HG03196 (cell line): ENCODE measurements around the gene ERN1.
"Not testable (repeated sequence)": the region's sequence is repeated elsewhere in the genome, so short reads cannot be mapped to it uniquely, and the experiment has no call there.

Experiments used
- ATAC-seq: cut with Tn5 transposase; IDR thresholded peaks from one replicate; pipeline ENCODE4 v1.9.1; 2021; ENCODE audit not compliant: unreplicated experiment

ERN1 gene

DNA sequence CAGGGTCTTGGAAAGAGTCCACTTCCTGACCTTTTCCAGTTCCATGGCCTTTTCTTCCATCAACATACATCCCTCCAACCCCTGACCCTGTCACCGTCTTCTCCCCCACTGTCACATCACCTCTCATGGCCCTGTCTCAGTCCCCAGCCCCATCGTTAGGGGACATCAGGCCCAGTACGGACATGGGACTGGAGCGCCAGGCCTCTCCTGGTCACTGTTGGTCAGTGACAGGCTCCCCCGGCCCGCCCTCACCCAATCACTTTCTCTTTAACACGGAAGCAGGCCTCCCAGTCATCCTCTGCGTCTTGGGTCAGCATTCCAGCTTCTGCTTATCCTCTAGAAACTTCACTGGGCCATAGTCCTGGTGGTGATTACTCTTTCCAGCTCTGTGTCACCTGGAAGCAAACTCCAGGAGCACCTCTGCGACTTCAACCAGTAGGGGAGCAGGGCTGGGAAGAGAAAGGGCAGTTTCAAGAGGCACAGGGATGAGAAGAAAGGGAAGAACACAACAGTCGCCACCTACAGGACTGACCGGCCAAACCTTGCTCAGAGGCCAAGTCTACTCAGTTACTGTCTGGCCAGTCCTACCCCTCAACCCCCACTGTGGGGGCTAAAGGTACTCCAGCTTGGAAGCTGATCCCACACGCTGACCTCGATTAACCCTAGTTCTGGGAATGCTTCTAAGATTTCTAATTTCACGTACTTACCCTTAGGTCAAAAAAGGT lies 93.6 kb downstream of the ERN1 start:
- no peak for ATAC-seq

- ATAC-seq = no peak
Observed at GRCh38 chr17:64032081-64032480, 97.9 kb downstream of the ERN1 start.

DNA sequence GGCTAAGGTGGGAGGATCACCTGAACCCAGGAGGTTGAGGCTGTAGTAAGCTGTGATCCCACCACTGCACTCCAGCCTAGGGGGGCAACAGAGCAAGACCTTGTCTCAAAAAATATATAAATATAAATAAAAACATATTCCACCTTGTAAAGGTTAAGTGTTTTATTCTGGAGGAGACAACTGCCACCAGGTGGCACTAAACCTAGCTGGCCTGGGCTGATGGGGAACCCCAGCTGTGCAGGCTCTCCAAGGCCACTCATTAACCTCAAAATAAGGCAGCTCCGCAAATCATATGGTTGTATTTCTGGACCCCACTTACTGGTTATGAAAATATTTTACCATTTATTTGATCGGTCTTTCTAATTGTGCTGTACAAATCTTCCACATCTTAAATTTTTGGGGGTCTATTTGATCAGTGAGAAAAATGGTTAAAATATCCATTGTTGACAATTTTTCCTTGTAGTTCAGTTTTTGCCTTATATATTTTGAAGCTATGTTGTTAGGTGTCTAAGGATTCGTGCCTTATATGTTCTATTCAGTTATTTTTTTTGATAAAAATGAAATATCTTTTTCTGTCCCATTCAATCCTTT lies 101.0 kb downstream of the ERN1 start:
- no peak for ATAC-seq

DNA sequence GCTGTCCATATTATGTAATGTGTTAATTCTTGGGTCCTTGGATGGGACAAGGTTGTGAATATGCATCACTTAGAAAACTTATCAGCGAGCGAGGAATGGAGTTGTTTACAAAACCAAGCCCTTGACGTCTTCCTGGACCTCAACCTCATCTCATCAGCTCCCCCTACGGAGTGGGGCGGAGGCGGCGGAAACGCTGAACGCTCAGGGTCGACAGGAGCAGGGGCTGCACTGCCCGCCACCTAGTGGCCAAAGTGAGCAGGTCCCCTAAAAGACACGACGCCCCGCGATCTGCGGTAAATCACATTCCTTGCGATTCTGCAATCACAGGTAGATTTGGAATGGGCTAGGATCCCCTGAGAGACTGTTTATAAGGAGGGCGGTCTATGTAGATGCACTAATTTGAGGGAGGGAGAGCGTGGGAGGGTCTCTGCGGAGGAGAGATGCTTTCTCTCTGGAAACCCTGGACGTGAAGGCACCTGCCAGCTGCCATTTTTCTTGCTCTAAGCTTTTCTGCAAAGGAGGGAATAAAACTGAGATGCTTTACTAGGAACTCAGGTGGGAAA lies 104.1 kb downstream of the ERN1 start:
- no peak for ATAC-seq

GRCh38 chr17:64024781-64025731 lies 104.9 kb downstream of the ERN1 start:
- no peak for ATAC-seq

- ATAC-seq = no peak
Observed at GRCh38 chr17:64024215-64024654, 105.7 kb downstream of the ERN1 start.

DNA sequence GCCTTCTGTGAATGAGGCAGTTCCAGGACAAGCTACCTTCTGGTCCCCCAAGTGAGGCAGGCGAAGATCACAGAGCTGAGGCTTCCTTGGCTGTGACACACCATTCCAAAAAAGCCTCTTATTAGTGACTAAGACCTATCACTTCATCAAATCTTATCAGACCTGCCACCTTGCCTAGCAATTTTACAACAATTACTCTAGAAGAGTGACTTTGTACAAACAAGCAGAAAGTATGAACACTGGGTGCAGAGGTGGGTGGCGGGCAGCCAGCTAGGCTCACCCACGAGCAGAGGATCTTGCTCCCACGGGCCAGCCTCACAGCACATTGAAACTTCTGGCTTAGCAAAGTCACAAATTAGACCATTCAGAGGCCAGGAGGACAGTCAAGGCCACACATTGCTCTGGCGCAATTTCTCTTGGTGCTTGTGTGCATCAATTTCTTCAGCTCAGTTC lies 107.3 kb downstream of the ERN1 start:
- ATAC-seq = no peak

DNA sequence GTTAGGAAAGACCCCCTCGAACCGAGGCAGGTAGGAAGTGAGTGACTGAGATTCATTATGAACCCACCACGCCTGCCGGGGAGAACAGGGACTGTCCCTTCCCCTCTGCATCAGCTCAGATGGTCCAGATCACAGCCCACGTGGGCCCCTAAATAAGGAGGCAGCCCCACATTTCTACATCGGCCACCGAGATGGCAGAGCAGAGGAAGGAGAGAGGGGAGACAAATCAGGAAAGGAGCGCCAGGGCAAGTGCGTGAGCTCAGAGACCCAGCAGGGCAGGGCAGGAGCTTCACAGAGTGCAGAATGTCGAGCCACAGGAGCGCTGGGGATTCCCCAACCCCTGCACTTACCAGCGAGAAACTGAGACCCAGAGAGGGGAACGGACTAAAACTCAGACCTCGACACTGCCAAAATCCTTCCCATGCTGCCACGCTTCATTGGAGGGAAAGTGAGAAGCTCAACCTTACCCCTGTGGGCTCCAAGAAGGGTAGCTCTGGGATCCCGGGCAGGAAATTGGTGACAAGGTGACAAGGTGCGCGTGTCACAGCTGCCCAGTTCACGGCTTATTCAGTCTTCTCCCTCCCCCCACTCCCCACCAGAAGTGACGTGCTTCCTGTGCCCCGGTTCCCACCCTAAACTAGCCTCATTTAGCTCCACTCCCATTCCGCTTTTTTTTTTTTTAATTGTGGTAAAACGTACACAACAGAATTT lies 109.7 kb downstream of the ERN1 start, which contains the start of gene ICAM2:
Gene ICAM2 (minus strand): TSS at position 578 of the 711 bp plus-strand sequence. CDS start 13,942 bp downstream, outside the sequence.
- peak; percentile 61 for ATAC-seq

GRCh38 chr17:64019551-64019961 lies 110.4 kb downstream of the ERN1 start:
- ATAC-seq = not testable (repeated sequence)

- no peak for ATAC-seq
Observed at GRCh38 chr17:64017381-64017980, 112.5 kb downstream of the ERN1 start.

DNA sequence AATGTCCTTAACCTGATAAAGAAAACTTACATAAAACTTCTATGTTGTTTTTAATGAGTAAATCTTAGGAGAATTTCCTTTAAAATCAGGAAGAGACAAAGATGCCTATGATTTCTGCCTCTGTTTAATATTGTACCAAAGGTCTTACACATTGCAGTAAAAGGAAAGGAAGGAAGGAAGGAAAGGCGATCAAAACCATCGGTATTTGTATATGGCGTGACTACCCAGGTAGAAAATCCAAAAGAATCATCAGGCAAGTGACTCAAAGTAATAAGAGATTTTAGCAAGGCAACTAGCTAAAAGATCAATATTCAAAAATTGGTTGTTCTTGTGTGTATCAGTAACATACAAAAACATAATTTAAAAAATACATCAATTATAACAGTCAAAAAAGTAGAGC lies 113.0 kb downstream of the ERN1 start:
- no peak for ATAC-seq

- no peak for ATAC-seq
Observed at GRCh38 chr17:64016231-64016784, 113.6 kb downstream of the ERN1 start.

DNA sequence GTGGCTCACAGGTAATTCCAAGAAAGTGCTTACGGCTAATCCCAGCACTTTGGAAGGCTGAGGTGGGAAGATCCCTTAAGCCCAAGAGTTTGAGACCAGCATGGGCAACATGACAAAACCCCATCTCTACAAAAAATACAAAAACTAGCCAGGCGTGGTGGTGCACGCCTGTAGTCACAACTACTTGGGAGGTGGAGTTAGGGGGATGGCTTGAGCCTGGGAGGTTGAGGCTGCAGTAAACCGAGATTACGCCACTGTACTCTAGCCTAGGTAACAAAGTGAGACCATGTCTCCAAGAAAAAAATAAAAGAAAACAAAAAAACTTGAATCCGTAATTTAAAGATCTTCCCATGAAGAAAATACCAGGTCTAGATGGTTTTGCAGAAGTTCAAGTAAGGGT lies 114.5 kb downstream of the ERN1 start:
- no peak for ATAC-seq

GRCh38 chr17:64009571-64010402 lies 120.2 kb downstream of the ERN1 start:
- ATAC-seq = no peak

DNA sequence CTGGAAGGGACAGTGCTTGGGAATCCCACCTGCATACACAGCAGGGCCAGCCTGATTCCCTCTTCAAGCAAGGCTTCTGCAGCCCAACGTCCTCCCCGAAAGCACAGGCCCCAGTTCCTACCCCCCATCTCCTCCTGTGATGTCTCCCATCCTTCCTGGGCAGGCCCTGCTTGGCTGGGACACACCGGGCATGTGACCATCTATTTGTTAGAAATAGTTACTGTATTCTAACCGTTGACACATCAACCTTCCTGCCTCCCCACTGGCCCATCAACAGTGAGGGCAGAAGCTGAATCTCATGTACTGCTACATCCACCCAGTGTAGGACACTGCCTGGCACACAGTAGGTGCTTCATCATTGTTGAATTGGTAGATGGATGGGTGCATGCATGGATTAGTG lies 121.1 kb downstream of the ERN1 start:
- no peak for ATAC-seq

- ATAC-seq = no peak
Observed at GRCh38 chr17:64008346-64008745, 121.6 kb downstream of the ERN1 start.

GRCh38 chr17:64007838-64008282 lies 122.1 kb downstream of the ERN1 start:
- no peak for ATAC-seq

- ATAC-seq = not testable (repeated sequence)
Observed at GRCh38 chr17:64007089-64007837, 122.7 kb downstream of the ERN1 start.
